ENCODE results near the gene BCL11B.
A peak's percentile ranks its signal among the peaks of the same experiment; 100 is the strongest.

- TF ChIP-seq BMI1 (IDR thresholded peaks at IDR 0.05; ENCODE audit: low read length) = no peak
- no peak for TF ChIP-seq ZNF280B (CRISPR knock-in tag; IDR thresholded peaks at IDR 0.05)
- TF ChIP-seq CTCF (IDR thresholded peaks at IDR 0.05 in 2 of 3, conservative IDR thresholded peaks at IDR 0.05 in 1 of 3; ENCODE audit: insufficient read depth in 2 of 3, low read depth in 1 of 3, low read length in 3 of 3) = 0 out of 6 replicates have a peak, but pooled peaks of 1 of the 3 experiments have one; percentile 23
- TF ChIP-seq POLR2A (conservative IDR thresholded peaks at IDR 0.05) = no peak
- TF ChIP-seq NCOA4 (IDR thresholded peaks at IDR 0.05; ENCODE audit: partially characterized antibody) = no peak
- TF ChIP-seq ZNF785 (CRISPR knock-in tag; IDR thresholded peaks at IDR 0.05) = no peak
- TF ChIP-seq MLLT1 (IDR thresholded peaks at IDR 0.05) = no peak
- TF ChIP-seq SIN3A (IDR thresholded peaks at IDR 0.05; ENCODE audit: borderline replicate concordance in 2 of 2, control insufficient read depth in 1 of 2, low read depth in 2 of 2, low read length in 2 of 2) = no peak
- no peak for TF ChIP-seq MAX (CRISPR knock-in tag; IDR thresholded peaks at IDR 0.05)
- no peak for TF ChIP-seq ZNF239 (CRISPR knock-in tag; IDR thresholded peaks at IDR 0.05)
- no peak for TF ChIP-seq NFYB (IDR thresholded peaks at IDR 0.05; ENCODE audit: extremely low read depth, insufficient read length)
- no peak for TF ChIP-seq RAD21 (CRISPR knock-in tag; conservative IDR thresholded peaks at IDR 0.05 in 1 of 2, IDR thresholded peaks at IDR 0.05 in 1 of 2)
Measured at GRCh38 chr14:99188731-99189191, 83.2 kb downstream of the BCL11B start.
